Body of pancreas (tissue), 4 donors: ENCODE results near the gene PDZD7.

Experiments
- CTCF ChIP-seq, 7 experiments: fragments of 450-650 bp in 4 of 7; fragments of 200-600 bp in 3 of 7; sonication (generic) in 3 of 7; IDR thresholded peaks; one replicate each; pipeline ENCODE4 v1.5.1; 2016 to 2019; ENCODE audit warnings: antibody characterized with exemption in 7 of 7
- POLR2A ChIP-seq, 3 donors: fragments of 450-650 bp; IDR thresholded peaks; one replicate each; pipeline ENCODE4 v1.6.1; 2016; ENCODE audit warnings: antibody characterized with exemption in 3 of 3, mild to moderate bottlenecking in 2 of 3

GRCh38 chr10:100986623-100986951 lies 44.3 kb downstream of the PDZD7 start:
- no peak for TF ChIP-seq CTCF (IDR thresholded peaks at IDR 0.05)
- no peak for TF ChIP-seq POLR2A (IDR thresholded peaks at IDR 0.05)
